Measurements from ENCODE around the gene RBM4. TPM values are rescaled to one million over a fixed set of nuclear protein-coding genes. Genes with fewer than 3 reads are reported as not detected.
A peak's percentile ranks its signal among the peaks of the same experiment; 100 is the strongest.

The RBM4 gene
- total and polyA plus RNA-seq, 2 of the 13 experiments (the other 11 are each of a cell fraction or from before 2014, with no cell fraction given) = 126 to 136 TPM

DNA sequence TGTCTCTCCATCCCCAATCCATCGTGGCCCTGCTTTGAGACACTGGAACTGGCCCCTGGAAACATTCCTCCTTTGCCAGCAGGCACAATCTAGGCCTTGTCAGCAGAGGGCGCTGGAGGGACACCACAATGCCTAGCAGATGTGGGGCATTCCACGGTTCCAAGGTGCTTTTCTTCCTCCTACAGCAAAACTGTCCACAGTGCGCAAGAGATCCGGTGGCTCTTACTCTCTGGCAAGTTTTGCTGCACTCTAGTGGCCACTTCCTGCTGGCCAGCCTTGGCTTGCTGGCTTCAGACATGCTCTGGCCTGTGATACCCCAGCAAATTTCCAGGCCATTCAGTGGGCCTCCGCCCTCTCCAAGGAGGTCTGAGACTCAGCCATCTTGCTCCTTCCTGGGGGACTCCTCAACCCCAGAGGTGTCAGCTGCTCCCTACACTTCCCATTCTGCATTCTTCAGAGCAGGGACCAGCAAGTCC lies 56.3 kb downstream of the RBM4 start (continued):
- TF ChIP-seq, protein P1, sequence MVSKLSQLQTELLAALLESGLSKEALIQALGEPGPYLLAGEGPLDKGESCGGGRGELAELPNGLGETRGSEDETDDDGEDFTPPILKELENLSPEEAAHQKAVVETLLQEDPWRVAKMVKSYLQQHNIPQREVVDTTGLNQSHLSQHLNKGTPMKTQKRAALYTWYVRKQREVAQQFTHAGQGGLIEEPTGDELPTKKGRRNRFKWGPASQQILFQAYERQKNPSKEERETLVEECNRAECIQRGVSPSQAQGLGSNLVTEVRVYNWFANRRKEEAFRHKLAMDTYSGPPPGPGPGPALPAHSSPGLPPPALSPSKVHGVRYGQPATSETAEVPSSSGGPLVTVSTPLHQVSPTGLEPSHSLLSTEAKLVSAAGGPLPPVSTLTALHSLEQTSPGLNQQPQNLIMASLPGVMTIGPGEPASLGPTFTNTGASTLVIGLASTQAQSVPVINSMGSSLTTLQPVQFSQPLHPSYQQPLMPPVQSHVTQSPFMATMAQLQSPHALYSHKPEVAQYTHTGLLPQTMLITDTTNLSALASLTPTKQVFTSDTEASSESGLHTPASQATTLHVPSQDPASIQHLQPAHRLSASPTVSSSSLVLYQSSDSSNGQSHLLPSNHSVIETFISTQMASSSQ (IDR thresholded peaks at IDR 0.05; ENCODE audit: low read depth) = no peak
- TF ChIP-seq, protein P1 (CRISPR knock-in tag; IDR thresholded peaks at IDR 0.05; ENCODE audit: borderline replicate concordance) = peak; percentile 42; the same call in 1 of the 2 replicates
- 0 out of 2 replicates have a peak, but pooled peaks have one; percentile 19 for TF ChIP-seq ZBTB38 (CRISPR knock-in tag; IDR thresholded peaks at IDR 0.05)
- 0 out of 2 replicates have a peak, but pooled peaks have one; percentile 69 for TF ChIP-seq ZSCAN29 (CRISPR knock-in tag; conservative IDR thresholded peaks at IDR 0.05)
- TF ChIP-seq ELF4 (CRISPR knock-in tag; IDR thresholded peaks at IDR 0.05; ENCODE audit: borderline replicate concordance) = no peak
- 0 out of 4 replicates have a peak, but pooled peaks of 1 of the 2 experiments have one; percentile 32 for TF ChIP-seq NR2F1 (CRISPR knock-in tag; IDR thresholded peaks at IDR 0.05)
- TF ChIP-seq ZNF609 (CRISPR knock-in tag; IDR thresholded peaks at IDR 0.05; ENCODE audit: borderline replicate concordance) = peak; percentile 46; the same call in 1 of the 2 replicates
- TF ChIP-seq ZNF564 (CRISPR knock-in tag; IDR thresholded peaks at IDR 0.05) = no peak
- TF ChIP-seq JARID2 (CRISPR knock-in tag; IDR thresholded peaks at IDR 0.05; ENCODE audit: insufficient replicate concordance) = peak; percentile 73
- TF ChIP-seq NKX3-1 (CRISPR knock-in tag; IDR thresholded peaks at IDR 0.05) = no peak
- TF ChIP-seq ZNF567 (CRISPR knock-in tag; IDR thresholded peaks at IDR 0.05; ENCODE audit: borderline replicate concordance) = 0 out of 2 replicates have a peak, but pooled peaks have one; percentile 52
- TF ChIP-seq POLR2AphosphoS2 (IDR thresholded peaks at IDR 0.05; ENCODE audit: low read depth, low read length) = no peak
- peak; percentile 81 for TF ChIP-seq IRF2 (CRISPR knock-in tag; IDR thresholded peaks at IDR 0.05)
- TF ChIP-seq, protein P2, sequence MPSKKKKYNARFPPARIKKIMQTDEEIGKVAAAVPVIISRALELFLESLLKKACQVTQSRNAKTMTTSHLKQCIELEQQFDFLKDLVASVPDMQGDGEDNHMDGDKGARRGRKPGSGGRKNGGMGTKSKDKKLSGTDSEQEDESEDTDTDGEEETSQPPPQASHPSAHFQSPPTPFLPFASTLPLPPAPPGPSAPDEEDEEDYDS (CRISPR knock-in tag; IDR thresholded peaks at IDR 0.05) = peak; percentile 57; the same call in 1 of the 2 replicates
- peak; percentile 44; the same call in 1 of the 2 replicates for TF ChIP-seq GMEB1 (CRISPR knock-in tag; IDR thresholded peaks at IDR 0.05; ENCODE audit: borderline replicate concordance)
- TF ChIP-seq KDM4B (CRISPR knock-in tag; IDR thresholded peaks at IDR 0.05) = peak; percentile 50
- TF ChIP-seq ZNF350 (CRISPR knock-in tag; IDR thresholded peaks at IDR 0.05; ENCODE audit: borderline replicate concordance, low read depth) = peak; percentile 54; the same call in 1 of the 2 replicates
- no peak for TF ChIP-seq NFRKB (IDR thresholded peaks at IDR 0.05)
- TF ChIP-seq ZNF205 (CRISPR knock-in tag; IDR thresholded peaks at IDR 0.05) = peak; percentile 78; the same call in 1 of the 2 replicates

Data from HepG2 (cell line).